HCT116 (cell line): ENCODE results near the gene GNRH2. TPM values are rescaled to one million over a fixed set of nuclear protein-coding genes. Genes with fewer than 3 reads are reported as not detected.

Source experiments
- ATAC-seq: fragments of 200-7000 bp; cut with Tn5 transposase; 2 replicates; pipeline ENCODE4 v1.9.1; 2020; ENCODE audit warnings: mild to moderate bottlenecking, moderate library complexity
- BruUV-seq: library from RNA; stranded (reverse); fragments of 400-500 nt; replicated peaks from 2 replicates; lab custom pipeline; 2021; lab: Mats Ljungman, UMichigan
- CTCF ChIA-PET: fragments of 300-600 bp; sonication (Branson Sonifier 250); formaldehyde crosslinking; loops from one replicate; lab custom pipeline; 2021; ENCODE audit warnings: antibody characterized with exemption; lab: Charles Lee
- POLR2A ChIA-PET: fragments of 300-600, 350-600 bp; sonication (Branson Sonifier 250); formaldehyde crosslinking; loops from one replicate; lab custom pipeline; 2021; ENCODE audit warnings: antibody characterized with exemption; lab: Charles Lee
- RAD21 ChIA-PET, 2 experiments: fragments of 300-600 bp; sonication (Branson Sonifier 250); formaldehyde crosslinking; loops; one replicate each; lab custom pipeline; 2023; ENCODE audit warnings: low total read pairs in 2 of 2; ENCODE audit not compliant: uncharacterized antibody in 2 of 2, unreplicated experiment in 2 of 2, low non-redundant PET in 1 of 2; lab: Charles Lee
- DNase-seq: peaks from one replicate; pipeline ENCODE4 v3.0.0-alpha.2; 2010; ENCODE audit warnings: low read depth, low spot score
- H2AFZ ChIP-seq: fragments of 200-600 bp; shearing (Covaris generic), sonication (generic); 2 replicates; pipeline ENCODE4 v1.6.1; 2017; ENCODE audit warnings: low read depth, mixed run types, mixed read lengths, antibody characterized with exemption, low read length; ENCODE audit not compliant: poor library complexity, severe bottlenecking
- H3K27ac ChIP-seq: 2 replicates; pipeline ENCODE4 v1.5.1; 2012; ENCODE audit warnings: low read depth, low read length
- H3K27me3 ChIP-seq: fragments of 200-600 bp; sonication (generic); 2 replicates; pipeline ENCODE4 v1.6.1; 2016; ENCODE audit warnings: mixed run types, low read length, mixed read lengths; ENCODE audit not compliant: insufficient read depth
- H3K36me3 ChIP-seq, 2 experiments: fragments of 200-500 bp in 1 of 2; fragments of 200-600 bp in 1 of 2; sonication (Bioruptor generic) in 1 of 2; sonication (generic) in 1 of 2; 2 replicates each; pipeline versions ENCODE4 v1.5.1 to v1.6.1; 2014 to 2016; ENCODE audit warnings: low read length in 2 of 2, inconsistent platforms in 1 of 2, mixed read lengths in 1 of 2, mixed run types in 1 of 2; ENCODE audit not compliant: insufficient read depth in 2 of 2, control insufficient read depth in 1 of 2
- H3K4me1 ChIP-seq, 2 experiments: fragments of 200-600 bp in 1 of 2; sonication (generic) in 1 of 2; 2 replicates each; pipeline versions ENCODE4 v1.5.1 to v1.6.1; 2012 to 2017; ENCODE audit warnings: low read length in 2 of 2, inconsistent platforms in 1 of 2, mild to moderate bottlenecking in 1 of 2, mixed read lengths in 1 of 2, mixed run types in 1 of 2, moderate library complexity in 1 of 2; ENCODE audit not compliant: insufficient read depth in 2 of 2, control insufficient read depth in 1 of 2
- H3K4me2 ChIP-seq: fragments of 200-600 bp; sonication (generic); 2 replicates; pipeline ENCODE4 v1.6.1; 2017; ENCODE audit warnings: mixed run types, low read length, mixed read lengths
- H3K4me3 ChIP-seq, 2 experiments: fragments of 200-600 bp in 1 of 2; sonication (generic) in 1 of 2; replicated peaks in 1 of 2; 2 replicates each; pipeline ENCODE4 v1.5.1; 2011 to 2016; ENCODE audit warnings: low read length in 2 of 2, control low read depth in 1 of 2, low read depth in 1 of 2, mild to moderate bottlenecking in 1 of 2, mixed read lengths in 1 of 2, mixed run types in 1 of 2
- H3K79me2 ChIP-seq: fragments of 200-600 bp; sonication (generic); 2 replicates; pipeline ENCODE4 v1.6.1; 2017; ENCODE audit warnings: mild to moderate bottlenecking, mixed run types, low read length, moderate library complexity, mixed read lengths; ENCODE audit not compliant: insufficient read depth
- H3K9ac ChIP-seq: fragments of 200-600 bp; sonication (generic); 2 replicates; pipeline ENCODE4 v1.6.1; 2016; ENCODE audit warnings: low read length, mixed read lengths
- H3K9me2 ChIP-seq: fragments of 200-600 bp; sonication (generic), shearing (Covaris generic); 2 replicates; pipeline ENCODE4 v1.6.1; 2017; ENCODE audit warnings: mixed run types, mild to moderate bottlenecking, moderate library complexity; ENCODE audit not compliant: insufficient read depth
- H3K9me3 ChIP-seq, 2 experiments: fragments of 200-500 bp in 1 of 2; fragments of 200-600 bp in 1 of 2; sonication (Bioruptor generic) in 1 of 2; sonication (generic) in 1 of 2; 2 replicates each; pipeline ENCODE4 v1.6.1; 2014 to 2017; ENCODE audit warnings: low read length in 2 of 2, mixed read lengths in 2 of 2, inconsistent platforms in 1 of 2, low read depth in 1 of 2, mild to moderate bottlenecking in 1 of 2, mixed run types in 1 of 2, moderate library complexity in 1 of 2; ENCODE audit not compliant: control insufficient read depth in 1 of 2, insufficient read depth in 1 of 2
- H4K20me1 ChIP-seq: fragments of 200-600 bp; sonication (generic), shearing (Covaris generic); 2 replicates; pipeline ENCODE4 v1.6.1; 2017; ENCODE audit warnings: mixed run types, mild to moderate bottlenecking, moderate library complexity; ENCODE audit not compliant: insufficient read depth
- ATF3 ChIP-seq: IDR thresholded peaks from 2 replicates; pipeline ENCODE4 v1.6.1; 2012
- CBX3 ChIP-seq: IDR thresholded peaks from 2 replicates; pipeline ENCODE4 v1.6.1; 2012; ENCODE audit warnings: low read depth
- EGR1 ChIP-seq: IDR thresholded peaks from 2 replicates; pipeline ENCODE4 v1.6.1; 2012; ENCODE audit warnings: low read depth
- ELF1 ChIP-seq: IDR thresholded peaks from 2 replicates; pipeline ENCODE4 v1.6.1; 2012; ENCODE audit warnings: low read depth, borderline replicate concordance
- EZH2phosphoT487 ChIP-seq: fragments of 200-600 bp; IDR thresholded peaks from 2 replicates; pipeline ENCODE4 v1.6.1; 2018; ENCODE audit warnings: antibody characterized with exemption, borderline replicate concordance
- POLR2A ChIP-seq: IDR thresholded peaks from 2 replicates; pipeline ENCODE4 v1.7.0; 2011; ENCODE audit warnings: borderline replicate concordance; ENCODE audit not compliant: insufficient read depth, insufficient read length; ENCODE audit errors: extremely low read depth
- RAD21 ChIP-seq: IDR thresholded peaks from 2 replicates; pipeline ENCODE4 v1.6.1; 2012; ENCODE audit warnings: low read depth, mild to moderate bottlenecking
- SIN3A ChIP-seq: IDR thresholded peaks from 2 replicates; pipeline ENCODE4 v1.6.1; 2012; ENCODE audit warnings: low read depth
- SP1 ChIP-seq: IDR thresholded peaks from 2 replicates; pipeline ENCODE4 v1.6.1; 2012; ENCODE audit warnings: low read depth
- YY1 ChIP-seq: IDR thresholded peaks from 2 replicates; pipeline ENCODE4 v1.6.1; 2011; ENCODE audit warnings: low read length, low read depth, moderate library complexity, mild to moderate bottlenecking; ENCODE audit not compliant: insufficient replicate concordance; ENCODE audit errors: extremely low read depth
- ZBTB33 ChIP-seq: IDR thresholded peaks from 2 replicates; pipeline ENCODE4 v1.6.1; 2011; ENCODE audit warnings: mild to moderate bottlenecking, low read length, moderate library complexity; ENCODE audit not compliant: insufficient replicate concordance; ENCODE audit errors: extremely low read depth
- ZNF274 ChIP-seq: fragments of 200-500 bp; sonication (Bioruptor generic); IDR thresholded peaks from 2 replicates; pipeline ENCODE4 v1.6.1; 2014; ENCODE audit warnings: mild to moderate bottlenecking, low read depth, low read length, inconsistent platforms
- intact Hi-C: fragments of 100-400 bp; cut with micrococcal nuclease; formaldehyde crosslinking; loops from 2 replicates; pipeline ENCODE4 v1.10.0; 2022
- total RNA-seq: library from RNA; stranded (reverse); gene quantifications from one replicate; pipeline ENCODE4 v1.2.1, GENCODE V29; 2021; ENCODE audit not compliant: unreplicated experiment
- TF ChIP-seq, protein P1 (sequence below), 3 experiments: fragments of 200-600 bp in 1 of 3; sonication (generic) in 1 of 3; IDR thresholded peaks in 2 of 3; conservative IDR thresholded peaks in 1 of 3; 2 replicates each; pipeline ENCODE4 v1.5.1; 2012 to 2017; ENCODE audit warnings: low read depth in 2 of 3, low read length in 2 of 3, antibody characterized with exemption in 1 of 3, borderline replicate concordance in 1 of 3, control low read depth in 1 of 3, mild to moderate bottlenecking in 1 of 3, mixed read lengths in 1 of 3, mixed run types in 1 of 3, moderate library complexity in 1 of 3; ENCODE audit not compliant: insufficient read depth in 1 of 3
- TF ChIP-seq, protein P2 (sequence below): IDR thresholded peaks from 2 replicates; pipeline ENCODE4 v1.6.1; 2012; ENCODE audit warnings: low read depth

The GNRH2 gene
- total RNA-seq, 1 experiment from 2014 or later = 0.32 TPM

DNA sequence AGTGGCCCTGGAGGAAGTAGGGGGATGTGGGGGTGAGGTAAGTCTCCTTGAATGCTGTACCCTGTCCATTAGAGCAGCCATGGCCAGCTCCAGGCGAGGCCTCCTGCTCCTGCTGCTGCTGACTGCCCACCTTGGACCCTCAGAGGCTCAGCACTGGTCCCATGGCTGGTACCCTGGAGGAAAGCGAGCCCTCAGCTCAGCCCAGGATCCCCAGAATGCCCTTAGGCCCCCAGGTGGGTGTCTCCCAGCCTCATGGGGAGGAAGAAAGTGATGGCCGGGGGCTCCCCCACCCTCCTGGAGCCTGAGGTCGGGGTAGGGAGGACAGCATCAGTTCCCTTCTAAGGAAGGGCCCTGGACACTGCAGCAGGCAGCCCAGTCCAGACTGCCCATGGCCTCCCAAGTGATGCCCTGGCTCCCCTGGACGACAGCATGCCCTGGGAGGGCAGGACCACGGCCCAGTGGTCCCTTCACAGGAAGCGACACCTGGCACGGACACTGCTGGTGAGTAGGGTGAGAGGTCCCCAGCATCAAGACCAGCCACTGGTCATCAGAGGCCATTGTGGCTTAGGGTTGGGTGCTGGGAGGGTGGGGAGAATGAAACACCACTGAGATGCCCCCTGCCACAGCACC is 1.0 kb downstream of the GNRH2 start:
- H3K9me3 ChIP-seq = no peaks in the 10 kb centered on the region
- no peaks in the 10 kb centered on the region for H3K27me3 ChIP-seq
- H4K20me1 ChIP-seq = no peaks in the 10 kb centered on the region
- peaks cover 4 to 13% of the 10 kb centered on the region in 2 experiments; a peak in 2 of 4 replicates for H3K36me3 ChIP-seq
- H3K4me2 ChIP-seq = peak overlapping the region; percentile 97; the same call in 1 of the 2 replicates
- H3K27ac ChIP-seq = peak overlapping the region; percentile 87; the same call in 1 of the 2 replicates
- no TSS peak for BruUV-seq
- peaks cover 4 to 27% of the 10 kb centered on the region in 2 experiments; a peak in 3 of 4 replicates for H3K4me1 ChIP-seq
- no peaks in the 10 kb centered on the region for H3K9me2 ChIP-seq
- ChIA-PET POLR2A (no interaction called here), RAD21 (no interaction called here), CTCF (no interaction called here)
- H3K9ac ChIP-seq = peak overlapping the region; percentile 88; the same call in 1 of the 2 replicates
- H3K79me2 ChIP-seq = peaks cover 27% of the 10 kb centered on the region
- H2AFZ ChIP-seq = no peak overlapping the region
- intact Hi-C loops = no loop called here
- TF ChIP-seq ZNF274 (no peak), ELF1 (no peak), SIN3A (no peak), CBX3 (no peak), EGR1 (no peak), YY1 (no peak), ZBTB33 (no peak), POLR2A (no peak), EZH2phosphoT487 (no peak), SP1 (no peak), RAD21 (no peak), ATF3 (no peak)
- TF ChIP-seq, protein P1, sequence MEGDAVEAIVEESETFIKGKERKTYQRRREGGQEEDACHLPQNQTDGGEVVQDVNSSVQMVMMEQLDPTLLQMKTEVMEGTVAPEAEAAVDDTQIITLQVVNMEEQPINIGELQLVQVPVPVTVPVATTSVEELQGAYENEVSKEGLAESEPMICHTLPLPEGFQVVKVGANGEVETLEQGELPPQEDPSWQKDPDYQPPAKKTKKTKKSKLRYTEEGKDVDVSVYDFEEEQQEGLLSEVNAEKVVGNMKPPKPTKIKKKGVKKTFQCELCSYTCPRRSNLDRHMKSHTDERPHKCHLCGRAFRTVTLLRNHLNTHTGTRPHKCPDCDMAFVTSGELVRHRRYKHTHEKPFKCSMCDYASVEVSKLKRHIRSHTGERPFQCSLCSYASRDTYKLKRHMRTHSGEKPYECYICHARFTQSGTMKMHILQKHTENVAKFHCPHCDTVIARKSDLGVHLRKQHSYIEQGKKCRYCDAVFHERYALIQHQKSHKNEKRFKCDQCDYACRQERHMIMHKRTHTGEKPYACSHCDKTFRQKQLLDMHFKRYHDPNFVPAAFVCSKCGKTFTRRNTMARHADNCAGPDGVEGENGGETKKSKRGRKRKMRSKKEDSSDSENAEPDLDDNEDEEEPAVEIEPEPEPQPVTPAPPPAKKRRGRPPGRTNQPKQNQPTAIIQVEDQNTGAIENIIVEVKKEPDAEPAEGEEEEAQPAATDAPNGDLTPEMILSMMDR (IDR thresholded peaks at IDR 0.05 in 2 of 3, conservative IDR thresholded peaks at IDR 0.05 in 1 of 3; ENCODE audit: borderline replicate concordance in 1 of 3, insufficient read depth in 1 of 3, low read depth in 2 of 3, low read length in 2 of 3) = no peak
- TF ChIP-seq, protein P2, sequence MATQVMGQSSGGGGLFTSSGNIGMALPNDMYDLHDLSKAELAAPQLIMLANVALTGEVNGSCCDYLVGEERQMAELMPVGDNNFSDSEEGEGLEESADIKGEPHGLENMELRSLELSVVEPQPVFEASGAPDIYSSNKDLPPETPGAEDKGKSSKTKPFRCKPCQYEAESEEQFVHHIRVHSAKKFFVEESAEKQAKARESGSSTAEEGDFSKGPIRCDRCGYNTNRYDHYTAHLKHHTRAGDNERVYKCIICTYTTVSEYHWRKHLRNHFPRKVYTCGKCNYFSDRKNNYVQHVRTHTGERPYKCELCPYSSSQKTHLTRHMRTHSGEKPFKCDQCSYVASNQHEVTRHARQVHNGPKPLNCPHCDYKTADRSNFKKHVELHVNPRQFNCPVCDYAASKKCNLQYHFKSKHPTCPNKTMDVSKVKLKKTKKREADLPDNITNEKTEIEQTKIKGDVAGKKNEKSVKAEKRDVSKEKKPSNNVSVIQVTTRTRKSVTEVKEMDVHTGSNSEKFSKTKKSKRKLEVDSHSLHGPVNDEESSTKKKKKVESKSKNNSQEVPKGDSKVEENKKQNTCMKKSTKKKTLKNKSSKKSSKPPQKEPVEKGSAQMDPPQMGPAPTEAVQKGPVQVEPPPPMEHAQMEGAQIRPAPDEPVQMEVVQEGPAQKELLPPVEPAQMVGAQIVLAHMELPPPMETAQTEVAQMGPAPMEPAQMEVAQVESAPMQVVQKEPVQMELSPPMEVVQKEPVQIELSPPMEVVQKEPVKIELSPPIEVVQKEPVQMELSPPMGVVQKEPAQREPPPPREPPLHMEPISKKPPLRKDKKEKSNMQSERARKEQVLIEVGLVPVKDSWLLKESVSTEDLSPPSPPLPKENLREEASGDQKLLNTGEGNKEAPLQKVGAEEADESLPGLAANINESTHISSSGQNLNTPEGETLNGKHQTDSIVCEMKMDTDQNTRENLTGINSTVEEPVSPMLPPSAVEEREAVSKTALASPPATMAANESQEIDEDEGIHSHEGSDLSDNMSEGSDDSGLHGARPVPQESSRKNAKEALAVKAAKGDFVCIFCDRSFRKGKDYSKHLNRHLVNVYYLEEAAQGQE = no peak
- no peak overlapping the region for H3K4me3 ChIP-seq
- ATAC-seq = no peak
- DNase-seq = no peak
